GM19023 (cell line): ENCODE measurements around the gene RAPGEF4.

Experiments
- ATAC-seq: cut with Tn5 transposase; IDR thresholded peaks from one replicate; pipeline ENCODE4 v1.9.1; 2021; ENCODE audit warnings: mild to moderate bottlenecking, moderate library complexity; ENCODE audit not compliant: unreplicated experiment

RAPGEF4 gene

GRCh38 chr2:172894689-172895387 lies 159.2 kb downstream of the RAPGEF4 start:
- no peak for ATAC-seq

GRCh38 chr2:172896661-172897081 lies 161.0 kb downstream of the RAPGEF4 start:
- ATAC-seq, result no peak

- ATAC-seq, result no peak
Measured at GRCh38 chr2:172900871-172901270, 165.2 kb downstream of the RAPGEF4 start.

GRCh38 chr2:172901913-172902312 lies 166.3 kb downstream of the RAPGEF4 start:
- ATAC-seq, result no peak

DNA sequence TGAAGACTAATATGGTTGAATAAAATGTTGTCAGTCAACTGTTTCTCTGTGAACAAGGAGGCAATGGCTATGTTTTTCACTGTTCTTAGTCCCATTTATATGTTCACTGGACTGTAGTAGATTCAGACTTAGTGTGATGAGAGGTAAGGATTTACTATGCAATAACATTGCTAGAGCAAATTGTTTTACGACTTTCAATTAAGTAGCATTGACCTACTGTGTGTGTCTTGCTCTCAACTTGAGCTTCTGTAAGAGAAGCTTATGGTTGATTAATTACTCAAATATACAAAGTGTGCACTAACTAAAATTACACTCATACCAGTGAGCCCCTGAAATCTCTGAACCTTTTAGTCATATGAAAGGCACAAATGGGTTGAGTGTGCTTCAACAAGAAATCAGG lies 168.6 kb downstream of the RAPGEF4 start:
- ATAC-seq, result no peak

- no peak for ATAC-seq
Measured at GRCh38 chr2:172905937-172906811, 170.5 kb downstream of the RAPGEF4 start.

- no peak for ATAC-seq
Measured at GRCh38 chr2:172908275-172908674, 172.6 kb downstream of the RAPGEF4 start.

GRCh38 chr2:172909454-172909853 lies 173.8 kb downstream of the RAPGEF4 start:
- ATAC-seq, result peak; percentile 84

- ATAC-seq, result no peak
Measured at GRCh38 chr2:172912266-172912665, 176.6 kb downstream of the RAPGEF4 start.

DNA sequence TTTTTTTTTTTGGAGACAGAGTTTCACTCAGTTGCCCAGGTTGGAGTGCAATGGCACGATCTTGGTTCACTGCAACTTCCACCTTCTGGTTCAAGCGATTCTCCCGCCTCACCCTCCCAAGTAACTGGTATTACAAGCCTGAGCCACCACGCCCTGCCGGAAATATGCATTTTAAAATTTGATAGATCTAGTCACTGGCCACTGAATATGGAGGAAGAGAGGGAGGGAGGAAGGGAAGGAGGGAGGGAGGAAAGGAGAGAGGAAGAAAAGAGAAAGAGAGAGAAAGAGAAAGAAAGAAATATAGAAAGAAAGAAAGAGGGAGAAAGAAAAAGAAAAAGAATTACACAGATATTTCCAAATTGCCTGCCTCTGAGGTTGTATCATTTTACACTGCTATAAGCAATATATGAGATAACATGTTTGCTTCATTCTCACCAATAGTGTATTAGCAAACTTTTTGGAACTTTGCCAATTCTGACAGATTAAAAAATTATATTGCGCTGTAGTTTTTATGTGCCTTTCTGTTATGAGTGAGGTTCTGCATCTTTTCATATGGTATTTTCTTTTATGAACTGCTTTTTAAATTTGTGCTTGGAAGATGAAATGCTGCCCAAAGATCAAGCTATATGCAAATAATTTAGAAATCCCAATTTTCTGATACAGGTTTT lies 178.8 kb downstream of the RAPGEF4 start:
- no peak for ATAC-seq

DNA sequence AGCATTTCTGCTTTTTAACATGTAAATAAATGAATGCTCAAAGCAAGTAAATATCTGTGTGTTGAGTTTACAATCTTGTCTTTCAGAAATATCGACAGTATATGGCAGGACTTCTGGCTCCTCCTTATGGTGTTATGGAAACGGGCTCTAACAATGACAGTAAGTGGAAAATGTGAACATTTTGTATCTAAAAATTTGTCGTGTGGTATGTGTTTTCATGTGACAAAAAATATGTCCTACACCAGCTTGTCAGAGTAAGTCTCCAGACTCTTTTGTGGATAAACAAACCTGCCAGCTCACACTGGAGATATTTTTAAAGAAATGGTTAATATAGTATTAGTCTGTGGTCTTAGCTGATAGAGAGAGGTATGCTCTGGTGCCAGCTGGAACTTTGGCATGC lies 182.1 kb downstream of the RAPGEF4 start:
- ATAC-seq, result no peak

DNA sequence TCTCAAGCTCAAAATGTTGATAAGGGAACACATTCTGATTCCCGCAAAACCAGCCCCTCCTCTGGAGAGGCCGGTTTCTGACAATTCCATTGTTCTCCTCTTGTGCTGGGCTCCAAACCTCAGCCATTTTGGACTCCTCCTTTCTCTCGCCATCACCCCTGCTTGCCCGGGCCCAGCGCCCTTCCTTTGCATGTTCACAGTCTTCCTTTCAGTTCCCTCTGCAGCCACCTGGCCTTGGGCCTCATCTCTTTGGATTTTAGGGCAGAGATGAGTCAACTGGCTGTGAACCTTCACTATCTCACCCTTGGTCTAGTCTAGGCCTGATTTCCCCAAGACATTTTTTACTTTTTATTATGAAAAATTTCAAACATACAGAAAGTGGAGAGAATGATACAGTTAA lies 184.1 kb downstream of the RAPGEF4 start:
- ATAC-seq, result peak; percentile 80

- ATAC-seq, result no peak
Measured at GRCh38 chr2:172921532-172922236, 186.0 kb downstream of the RAPGEF4 start.

- ATAC-seq, result no peak
Measured at GRCh38 chr2:172922306-172922705, 186.7 kb downstream of the RAPGEF4 start.

GRCh38 chr2:172922815-172923214 lies 187.2 kb downstream of the RAPGEF4 start:
- no peak for ATAC-seq

GRCh38 chr2:172924097-172924660 lies 188.5 kb downstream of the RAPGEF4 start:
- ATAC-seq, result no peak

GRCh38 chr2:172925600-172925999 lies 190.0 kb downstream of the RAPGEF4 start:
- no peak for ATAC-seq

- no peak for ATAC-seq
Measured at GRCh38 chr2:172926785-172927640, 191.4 kb downstream of the RAPGEF4 start.

DNA sequence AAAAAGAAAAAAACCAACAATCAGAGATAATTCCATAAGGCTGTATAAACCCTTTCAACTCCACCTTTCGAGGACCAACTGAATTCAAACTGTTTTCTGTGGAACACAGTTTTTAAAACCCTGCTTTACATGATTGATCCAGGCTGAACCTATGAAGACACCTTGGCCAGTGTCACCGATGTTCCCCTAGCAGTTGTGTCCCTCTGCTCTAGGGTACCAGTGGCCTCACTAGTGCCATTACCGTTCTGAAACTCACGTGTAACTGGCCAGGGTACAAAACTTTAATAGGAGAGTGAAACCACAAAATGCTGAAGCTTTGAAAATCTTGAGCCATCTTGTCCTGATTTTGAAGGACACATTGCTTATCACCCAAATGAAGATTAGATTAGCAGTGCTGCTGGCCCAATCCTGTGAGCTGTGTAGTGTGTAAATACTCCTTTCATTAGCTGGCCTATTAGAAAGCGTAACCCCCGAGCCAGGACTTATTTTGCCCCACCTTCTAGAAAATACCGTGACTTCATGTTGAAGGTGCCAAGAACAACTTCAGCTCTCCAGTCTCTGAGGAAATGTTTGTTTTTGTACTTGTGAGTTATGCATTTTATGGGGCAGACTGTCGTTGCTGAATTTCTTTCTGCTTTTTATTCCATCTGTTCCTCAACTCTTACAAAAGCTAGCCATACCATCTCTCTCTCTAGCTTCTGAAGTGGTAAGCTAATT lies 192.2 kb downstream of the RAPGEF4 start:
- no peak for ATAC-seq
